HepG2 (cell line): ENCODE results near the gene KIAA0319L. TPM values are rescaled to one million over a fixed set of nuclear protein-coding genes. Genes with fewer than 3 reads are reported as not detected.

ENCODE experiments used
- ARNTL ChIP-seq: sonication (generic); formaldehyde crosslinking; IDR thresholded peaks from 2 replicates; pipeline ENCODE4 v1.4.0; 2020; ENCODE audit warnings: mild to moderate bottlenecking, missing genetic modification reagents
- ATF5 ChIP-seq: sonication (generic); formaldehyde crosslinking; IDR thresholded peaks from 2 replicates; pipeline ENCODE4 v1.4.0; 2020; ENCODE audit warnings: mild to moderate bottlenecking, low read depth, missing genetic modification reagents
- CBX5 ChIP-seq: sonication (generic); formaldehyde crosslinking; IDR thresholded peaks from 2 replicates; pipeline ENCODE4 v1.4.0; 2020; ENCODE audit warnings: missing genetic modification reagents, borderline replicate concordance
- CHD2 ChIP-seq: IDR thresholded peaks from 2 replicates; pipeline ENCODE4 v1.6.1; 2011; ENCODE audit warnings: low read depth, low read length, improper control_type of control experiment
- CREM ChIP-seq, 2 experiments: sonication (generic) in 1 of 2; formaldehyde crosslinking in 1 of 2; IDR thresholded peaks; 2 replicates each; pipeline versions ENCODE4 v1.4.0 to v1.6.1; 2016 to 2020; ENCODE audit warnings: antibody characterized with exemption in 1 of 2, mild to moderate bottlenecking in 1 of 2, missing genetic modification reagents in 1 of 2
- HDAC1 ChIP-seq: sonication (generic); formaldehyde crosslinking; IDR thresholded peaks from 2 replicates; pipeline ENCODE4 v1.5.1; 2020; ENCODE audit warnings: mild to moderate bottlenecking, missing genetic modification reagents
- HINFP ChIP-seq: sonication (generic); formaldehyde crosslinking; IDR thresholded peaks from 2 replicates; pipeline ENCODE4 v1.4.0; 2020; ENCODE audit warnings: low read depth, mild to moderate bottlenecking, missing genetic modification reagents
- HMG20B ChIP-seq: conservative IDR thresholded peaks from 2 replicates; pipeline ENCODE4 v1.6.1; 2016; ENCODE audit warnings: missing genetic modification reagents, missing compliant biosample characterization
- HNRNPLL ChIP-seq: fragments of 200-400 bp; formaldehyde crosslinking; IDR thresholded peaks from 2 replicates; pipeline ENCODE4 v1.6.1; 2017; ENCODE audit warnings: mild to moderate bottlenecking, low read depth, low read length; ENCODE audit not compliant: poor library complexity, severe bottlenecking
- KLF15 ChIP-seq: sonication (generic); formaldehyde crosslinking; IDR thresholded peaks from 2 replicates; pipeline ENCODE4 v1.8.1; 2023; ENCODE audit warnings: borderline replicate concordance, mild to moderate bottlenecking, inconsistent platforms, missing genetic modification reagents, mixed read lengths
- NFRKB ChIP-seq: fragments of 450-650 bp; IDR thresholded peaks from 2 replicates; pipeline ENCODE4 v1.6.1; 2017
- RARG ChIP-seq: sonication (generic); formaldehyde crosslinking; IDR thresholded peaks from 2 replicates; pipeline ENCODE4 v1.4.0; 2020; ENCODE audit warnings: low read depth, mild to moderate bottlenecking, missing genetic modification reagents
- REXO4 ChIP-seq: sonication (generic); formaldehyde crosslinking; IDR thresholded peaks from 2 replicates; pipeline ENCODE4 v1.8.0; 2022; ENCODE audit warnings: missing genetic modification reagents, mild to moderate bottlenecking, borderline replicate concordance
- SMARCC2 ChIP-seq: fragments of 450-650 bp; IDR thresholded peaks from 2 replicates; pipeline ENCODE4 v1.6.1; 2017; ENCODE audit warnings: antibody characterized with exemption, mild to moderate bottlenecking
- SMC3 ChIP-seq: IDR thresholded peaks from 2 replicates; pipeline ENCODE4 v1.6.1; 2011; ENCODE audit warnings: low read length, improper control_type of control experiment
- SP4 ChIP-seq: sonication (generic); formaldehyde crosslinking; IDR thresholded peaks from 2 replicates; pipeline ENCODE4 v1.8.1; 2023; ENCODE audit warnings: mild to moderate bottlenecking, missing genetic modification reagents
- YEATS2 ChIP-seq: sonication (generic); formaldehyde crosslinking; IDR thresholded peaks from 2 replicates; pipeline ENCODE4 v1.4.0; 2020; ENCODE audit warnings: missing genetic modification reagents, borderline replicate concordance
- ZEB1 ChIP-seq: IDR thresholded peaks from 2 replicates; pipeline ENCODE4 v1.6.1; 2012; ENCODE audit warnings: mild to moderate bottlenecking, low read depth, inconsistent platforms; ENCODE audit not compliant: insufficient replicate concordance
- ZFY ChIP-seq: sonication (generic); formaldehyde crosslinking; IDR thresholded peaks from 2 replicates; pipeline ENCODE4 v1.4.0; 2020; ENCODE audit warnings: missing genetic modification reagents
- ZNF639 ChIP-seq: conservative IDR thresholded peaks from 2 replicates; pipeline ENCODE4 v1.6.1; 2018; ENCODE audit warnings: missing genetic modification reagents
- ZNF777 ChIP-seq: sonication (generic); formaldehyde crosslinking; IDR thresholded peaks from 2 replicates; pipeline ENCODE4 v1.4.0; 2020; ENCODE audit warnings: missing genetic modification reagents
- ZNF841 ChIP-seq: sonication (generic); formaldehyde crosslinking; IDR thresholded peaks from 2 replicates; pipeline ENCODE4 v1.8.1; 2023; ENCODE audit warnings: missing genetic modification reagents, borderline replicate concordance
- polyA plus RNA-seq, 8 experiments: library from polyadenylated mRNA; depleted of rRNA in 3 of 8; stranded (reverse) in 7 of 8; unstranded in 1 of 8; fragments of >200 nt; fragmentation: Illumina TruSeq in 4 of 8; extraction: Trizol in 4 of 8; gene quantifications; 2 replicates each; pipeline versions ENCODE4 v1.2.1 to v1.2.3, GENCODE V29; 2011 to 2016; ENCODE audit warnings: low read depth in 4 of 8, missing spikeins in 1 of 8, mixed read lengths in 1 of 8; ENCODE audit not compliant: insufficient read depth in 1 of 8
- total RNA-seq, 5 experiments: library from RNA; depleted of rRNA; stranded (reverse); fragments of >200 nt; fragmentation: Illumina TruSeq; extraction: Trizol; gene quantifications; 2 replicates each; pipeline ENCODE4 v1.2.3, GENCODE V29; 2016; ENCODE audit warnings: low read depth in 1 of 5
- TF ChIP-seq, protein P1 (sequence below): sonication (generic); formaldehyde crosslinking; IDR thresholded peaks from 2 replicates; pipeline ENCODE4 v1.8.0; 2022; ENCODE audit warnings: mild to moderate bottlenecking, missing genetic modification reagents; ENCODE audit not compliant: insufficient replicate concordance
- TF ChIP-seq, protein P2 (sequence below): sonication (generic); formaldehyde crosslinking; conservative IDR thresholded peaks from 2 replicates; pipeline ENCODE4 v1.5.0; 2020; ENCODE audit warnings: missing genetic modification reagents

KIAA0319L gene
- total and polyA plus RNA-seq, 2 of the 13 experiments (the other 11 are each of a cell fraction or from before 2014, with no cell fraction given), result 33.4 to 82.6 TPM

GRCh38 chr1:35555601-35556477, 1.4 kb downstream of the KIAA0319L start (continued):
- TF ChIP-seq, protein P1, sequence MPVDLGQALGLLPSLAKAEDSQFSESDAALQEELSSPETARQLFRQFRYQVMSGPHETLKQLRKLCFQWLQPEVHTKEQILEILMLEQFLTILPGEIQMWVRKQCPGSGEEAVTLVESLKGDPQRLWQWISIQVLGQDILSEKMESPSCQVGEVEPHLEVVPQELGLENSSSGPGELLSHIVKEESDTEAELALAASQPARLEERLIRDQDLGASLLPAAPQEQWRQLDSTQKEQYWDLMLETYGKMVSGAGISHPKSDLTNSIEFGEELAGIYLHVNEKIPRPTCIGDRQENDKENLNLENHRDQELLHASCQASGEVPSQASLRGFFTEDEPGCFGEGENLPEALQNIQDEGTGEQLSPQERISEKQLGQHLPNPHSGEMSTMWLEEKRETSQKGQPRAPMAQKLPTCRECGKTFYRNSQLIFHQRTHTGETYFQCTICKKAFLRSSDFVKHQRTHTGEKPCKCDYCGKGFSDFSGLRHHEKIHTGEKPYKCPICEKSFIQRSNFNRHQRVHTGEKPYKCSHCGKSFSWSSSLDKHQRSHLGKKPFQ, result no peak
- no peak for TF ChIP-seq ATF5 (CRISPR knock-in tag)
- TF ChIP-seq ZNF639 (CRISPR knock-in tag), result no peak
- TF ChIP-seq CREM (IDR thresholded peaks at IDR 0.05), result peak; percentile 75; the same call in 1 of the 2 replicates
- no peak for TF ChIP-seq CREM (CRISPR knock-in tag; IDR thresholded peaks at IDR 0.05)
- TF ChIP-seq SP4 (CRISPR knock-in tag), result no peak
- TF ChIP-seq ZEB1, result no peak
- TF ChIP-seq SMARCC2, result no peak
- no peak for TF ChIP-seq NFRKB
- no peak for TF ChIP-seq HNRNPLL
- no peak for TF ChIP-seq HINFP (CRISPR knock-in tag)
- peak; percentile 82; the same call in 1 of the 2 replicates for TF ChIP-seq HMG20B
- no peak for TF ChIP-seq ARNTL (CRISPR knock-in tag)
- TF ChIP-seq ZNF841 (CRISPR knock-in tag), result no peak
- no peak for TF ChIP-seq YEATS2
- TF ChIP-seq KLF15 (CRISPR knock-in tag), result no peak
- TF ChIP-seq ZNF777 (CRISPR knock-in tag), result no peak
- peak; percentile 78 for TF ChIP-seq HDAC1
- TF ChIP-seq CHD2, result no peak
- no peak for TF ChIP-seq ZFY (CRISPR knock-in tag)
- no peak for TF ChIP-seq REXO4 (CRISPR knock-in tag)
- TF ChIP-seq RARG, result no peak
- no peak for TF ChIP-seq CBX5
- no peak for TF ChIP-seq SMC3
- TF ChIP-seq, protein P2, sequence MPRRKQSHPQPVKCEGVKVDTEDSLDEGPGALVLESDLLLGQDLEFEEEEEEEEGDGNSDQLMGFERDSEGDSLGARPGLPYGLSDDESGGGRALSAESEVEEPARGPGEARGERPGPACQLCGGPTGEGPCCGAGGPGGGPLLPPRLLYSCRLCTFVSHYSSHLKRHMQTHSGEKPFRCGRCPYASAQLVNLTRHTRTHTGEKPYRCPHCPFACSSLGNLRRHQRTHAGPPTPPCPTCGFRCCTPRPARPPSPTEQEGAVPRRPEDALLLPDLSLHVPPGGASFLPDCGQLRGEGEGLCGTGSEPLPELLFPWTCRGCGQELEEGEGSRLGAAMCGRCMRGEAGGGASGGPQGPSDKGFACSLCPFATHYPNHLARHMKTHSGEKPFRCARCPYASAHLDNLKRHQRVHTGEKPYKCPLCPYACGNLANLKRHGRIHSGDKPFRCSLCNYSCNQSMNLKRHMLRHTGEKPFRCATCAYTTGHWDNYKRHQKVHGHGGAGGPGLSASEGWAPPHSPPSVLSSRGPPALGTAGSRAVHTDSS (CRISPR knock-in tag), result no peak
